ENCODE measurements around the gene WDR62. TPM values are rescaled to one million over a fixed set of nuclear protein-coding genes. Genes with fewer than 3 reads are reported as not detected.
"Not testable (repeated sequence)": the region's sequence is repeated elsewhere in the genome, so short reads cannot be mapped to it uniquely, and the experiment has no call there.

Gene WDR62
- total RNA-seq, 3 donors from 2014 or later = 1.6 to 4.1 (median 1.9) TPM

DNA sequence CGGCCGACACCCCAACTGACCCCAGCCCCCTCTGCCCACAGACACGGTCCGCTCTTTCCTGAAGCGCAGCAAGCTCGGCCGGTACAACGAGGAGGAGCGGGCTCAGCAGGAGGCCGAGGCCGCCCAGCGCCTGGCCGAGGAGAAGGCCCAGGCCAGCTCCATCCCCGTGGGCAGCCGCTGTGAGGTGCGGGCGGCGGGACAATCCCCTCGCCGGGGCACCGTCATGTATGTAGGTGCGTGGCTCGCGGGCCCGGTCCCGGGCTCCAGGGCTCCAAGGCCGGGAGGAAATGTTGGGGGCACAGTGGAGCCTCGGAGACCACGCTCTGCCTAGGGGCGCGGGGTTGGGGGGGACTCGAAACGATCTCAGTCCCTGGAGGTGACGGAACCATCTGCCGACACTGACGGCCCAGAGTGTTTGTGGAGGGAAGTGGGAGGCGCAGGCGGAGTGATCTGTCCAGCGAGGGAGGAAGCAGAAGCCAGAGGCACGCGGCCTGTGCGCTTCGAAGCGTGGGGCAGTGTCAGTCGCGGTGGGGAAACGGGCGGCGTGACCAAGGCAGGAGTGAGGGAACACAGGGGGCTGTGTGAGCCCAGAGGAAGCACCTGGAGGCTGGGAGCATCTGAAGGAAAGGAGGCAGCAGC, 66.9 kb downstream of the WDR62 start:
- H3K4me3 ChIP-seq = no peak overlapping the region
- peaks cover 4% of the 10 kb centered on the region for H3K36me3 ChIP-seq (ENCODE audit: low read depth)
- intact Hi-C loops (cut with DNase I, micrococcal nuclease) = no loop called here

DNA sequence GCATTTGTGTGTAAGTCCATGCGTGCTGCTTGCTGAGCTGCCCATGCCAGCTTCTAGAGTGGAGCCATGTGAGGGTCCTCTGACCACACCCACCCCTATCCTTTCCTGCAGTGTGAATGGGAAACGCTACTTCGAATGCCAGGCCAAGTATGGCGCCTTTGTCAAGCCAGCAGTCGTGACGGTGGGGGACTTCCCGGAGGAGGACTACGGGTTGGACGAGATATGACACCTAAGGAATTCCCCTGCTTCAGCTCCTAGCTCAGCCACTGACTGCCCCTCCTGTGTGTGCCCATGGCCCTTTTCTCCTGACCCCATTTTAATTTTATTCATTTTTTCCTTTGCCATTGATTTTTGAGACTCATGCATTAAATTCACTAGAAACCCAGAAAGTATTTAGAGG, 70.9 kb downstream of the WDR62 start:
- Histone ChIP-seq H3K4me1 (ENCODE audit: low read depth) (peaks cover 20% of the 10 kb centered on the region), H3K4me3 (no peak overlapping the region), H3K9me3 (no peaks in the 10 kb centered on the region), H3K36me3 (ENCODE audit: low read depth) (peaks cover 8% of the 10 kb centered on the region)
- TF ChIP-seq, protein P1, sequence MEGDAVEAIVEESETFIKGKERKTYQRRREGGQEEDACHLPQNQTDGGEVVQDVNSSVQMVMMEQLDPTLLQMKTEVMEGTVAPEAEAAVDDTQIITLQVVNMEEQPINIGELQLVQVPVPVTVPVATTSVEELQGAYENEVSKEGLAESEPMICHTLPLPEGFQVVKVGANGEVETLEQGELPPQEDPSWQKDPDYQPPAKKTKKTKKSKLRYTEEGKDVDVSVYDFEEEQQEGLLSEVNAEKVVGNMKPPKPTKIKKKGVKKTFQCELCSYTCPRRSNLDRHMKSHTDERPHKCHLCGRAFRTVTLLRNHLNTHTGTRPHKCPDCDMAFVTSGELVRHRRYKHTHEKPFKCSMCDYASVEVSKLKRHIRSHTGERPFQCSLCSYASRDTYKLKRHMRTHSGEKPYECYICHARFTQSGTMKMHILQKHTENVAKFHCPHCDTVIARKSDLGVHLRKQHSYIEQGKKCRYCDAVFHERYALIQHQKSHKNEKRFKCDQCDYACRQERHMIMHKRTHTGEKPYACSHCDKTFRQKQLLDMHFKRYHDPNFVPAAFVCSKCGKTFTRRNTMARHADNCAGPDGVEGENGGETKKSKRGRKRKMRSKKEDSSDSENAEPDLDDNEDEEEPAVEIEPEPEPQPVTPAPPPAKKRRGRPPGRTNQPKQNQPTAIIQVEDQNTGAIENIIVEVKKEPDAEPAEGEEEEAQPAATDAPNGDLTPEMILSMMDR (IDR thresholded peaks at IDR 0.05) = no peak
- intact Hi-C loops (cut with DNase I, micrococcal nuclease) = loop anchor here in 1 of 2 donors (5.0 kb wide), 1 partner anchor 47 kb away; no protein-coding TSS in a partner anchor
- DNase-seq = no peak
- no peak for ATAC-seq

More for the DNA sequence above, 66.9 kb downstream of the WDR62 start:
- DNase-seq (no peak), ATAC-seq (no peak)
- TF ChIP-seq, protein P1 (IDR thresholded peaks at IDR 0.05) = no peak
- H3K9me3 ChIP-seq = no peaks in the 10 kb centered on the region
- peaks cover under 1% of the 10 kb centered on the region for H3K4me1 ChIP-seq (ENCODE audit: low read depth)

- TF ChIP-seq, protein P1 (IDR thresholded peaks at IDR 0.05) = no peak
- intact Hi-C loops (cut with DNase I, micrococcal nuclease) = loop anchor here in 1 of 2 donors (5.0 kb wide), 1 partner anchor 44 kb away; no protein-coding TSS in a partner anchor
- H3K36me3 ChIP-seq (ENCODE audit: low read depth) = peaks cover 4% of the 10 kb centered on the region
- H3K9me3 ChIP-seq = no peaks in the 10 kb centered on the region
- peak overlapping the region; percentile 12 for H3K4me3 ChIP-seq
- ATAC-seq (peak; percentile 59), DNase-seq (peak in 2 of 3 donors; percentile 64 to 71)
- H3K4me1 ChIP-seq (ENCODE audit: low read depth) = peaks cover 20% of the 10 kb centered on the region
Measured at GRCh38 chr19:36128392-36128736, 73.7 kb downstream of the WDR62 start.

- DNase-seq; H3K9me3 ChIP-seq; H3K36me3 ChIP-seq (ENCODE audit: low read depth); ATAC-seq; intact Hi-C loops (cut with DNase I, micrococcal nuclease); H3K4me3 ChIP-seq: not testable (repeated sequence)
- H3K4me1 ChIP-seq (ENCODE audit: low read depth) = peaks cover 20% of the 10 kb centered on the region
Measured at GRCh38 chr19:36131221-36131620, 76.5 kb downstream of the WDR62 start.

DNA sequence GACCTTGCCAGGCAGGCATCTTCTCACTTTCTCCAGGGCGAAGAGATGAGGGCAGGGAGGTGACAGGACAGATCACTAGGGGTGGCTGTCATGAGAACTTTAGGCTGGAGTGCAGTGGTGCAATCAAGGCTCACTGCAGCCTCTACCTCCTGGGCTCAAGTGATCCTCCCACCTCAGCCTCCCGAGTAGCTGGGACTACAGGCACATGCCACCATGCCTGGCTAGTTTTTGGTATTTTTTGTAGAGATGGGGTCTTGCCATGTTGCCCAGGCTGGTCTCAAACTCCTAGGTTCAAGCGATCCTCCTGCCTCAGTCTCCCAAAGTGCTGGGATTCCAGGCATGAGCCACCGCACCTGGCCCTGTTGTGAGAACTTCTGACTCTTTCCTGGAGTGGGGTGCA, 80.2 kb downstream of the WDR62 start:
- H3K4me3 ChIP-seq; intact Hi-C loops (cut with DNase I, micrococcal nuclease); H3K4me1 ChIP-seq (ENCODE audit: low read depth); H3K36me3 ChIP-seq (ENCODE audit: low read depth); DNase-seq; H3K9me3 ChIP-seq; ATAC-seq: not testable (repeated sequence)

DNA sequence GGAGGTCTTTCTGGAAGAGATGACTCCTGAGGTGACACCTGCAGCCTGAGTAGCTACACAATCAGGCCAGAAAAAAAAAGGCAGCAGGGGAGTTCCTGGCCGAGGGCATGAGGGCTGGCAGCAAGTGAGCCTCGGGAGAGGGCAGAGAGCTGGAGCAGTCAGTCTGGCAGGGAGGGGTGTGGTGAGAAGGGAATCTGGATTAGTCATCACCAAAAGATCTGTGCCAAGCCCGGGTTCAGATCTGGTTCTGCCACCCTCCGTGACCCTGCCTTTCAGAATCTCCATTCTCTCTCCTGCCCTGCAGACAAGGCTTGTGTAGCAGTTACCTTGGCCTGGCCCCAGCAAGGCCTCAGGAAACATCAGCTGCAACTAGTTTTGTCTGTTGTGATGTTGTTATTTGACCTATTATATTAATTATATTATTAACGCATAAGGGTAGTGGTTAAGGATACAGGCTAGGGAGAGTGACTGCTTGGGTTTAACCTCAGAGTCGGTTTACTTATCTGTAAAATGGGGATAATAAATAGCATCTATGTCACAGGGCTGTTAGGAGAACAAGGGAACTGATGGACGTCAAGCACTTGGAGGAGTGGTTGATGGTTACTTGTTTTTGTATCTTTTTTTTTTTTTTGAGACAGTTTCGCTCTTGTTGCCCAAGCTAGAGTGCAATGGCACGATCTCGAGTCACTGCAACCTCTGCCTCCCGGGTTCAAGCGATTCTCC, 82.4 kb downstream of the WDR62 start:
- TF ChIP-seq, protein P1 (IDR thresholded peaks at IDR 0.05) = no peak
- intact Hi-C loops (cut with DNase I, micrococcal nuclease) = no loop called here
- peak; percentile 47 for ATAC-seq
- peaks cover 12% of the 10 kb centered on the region for H3K4me1 ChIP-seq (ENCODE audit: low read depth)
- H3K36me3 ChIP-seq (ENCODE audit: low read depth) = no peaks in the 10 kb centered on the region
- H3K4me3 ChIP-seq = no peak overlapping the region
- H3K9me3 ChIP-seq = no peaks in the 10 kb centered on the region
- DNase-seq = peak in 2 of 3 donors; percentile 73

Measured in mucosa of descending colon (tissue), 3 donors.